Measurements from ENCODE around the gene MRM3. TPM values are rescaled to one million over a fixed set of nuclear protein-coding genes. Genes with fewer than 3 reads are reported as not detected.
"Not testable (repeated sequence)": the region's sequence is repeated elsewhere in the genome, so short reads cannot be mapped to it uniquely, and the experiment has no call there.

The MRM3 gene, protein sequence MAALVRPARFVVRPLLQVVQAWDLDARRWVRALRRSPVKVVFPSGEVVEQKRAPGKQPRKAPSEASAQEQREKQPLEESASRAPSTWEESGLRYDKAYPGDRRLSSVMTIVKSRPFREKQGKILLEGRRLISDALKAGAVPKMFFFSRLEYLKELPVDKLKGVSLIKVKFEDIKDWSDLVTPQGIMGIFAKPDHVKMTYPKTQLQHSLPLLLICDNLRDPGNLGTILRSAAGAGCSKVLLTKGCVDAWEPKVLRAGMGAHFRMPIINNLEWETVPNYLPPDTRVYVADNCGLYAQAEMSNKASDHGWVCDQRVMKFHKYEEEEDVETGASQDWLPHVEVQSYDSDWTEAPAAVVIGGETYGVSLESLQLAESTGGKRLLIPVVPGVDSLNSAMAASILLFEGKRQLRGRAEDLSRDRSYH
- 27.9 and 32.4 TPM in 2 replicates for polyA plus RNA-seq (2014; cell fraction: cytosol; rRNA removed)
- 15.7 and 21.7 TPM in 2 replicates for polyA plus RNA-seq (2014; cell fraction: nucleus; rRNA removed)

DNA sequence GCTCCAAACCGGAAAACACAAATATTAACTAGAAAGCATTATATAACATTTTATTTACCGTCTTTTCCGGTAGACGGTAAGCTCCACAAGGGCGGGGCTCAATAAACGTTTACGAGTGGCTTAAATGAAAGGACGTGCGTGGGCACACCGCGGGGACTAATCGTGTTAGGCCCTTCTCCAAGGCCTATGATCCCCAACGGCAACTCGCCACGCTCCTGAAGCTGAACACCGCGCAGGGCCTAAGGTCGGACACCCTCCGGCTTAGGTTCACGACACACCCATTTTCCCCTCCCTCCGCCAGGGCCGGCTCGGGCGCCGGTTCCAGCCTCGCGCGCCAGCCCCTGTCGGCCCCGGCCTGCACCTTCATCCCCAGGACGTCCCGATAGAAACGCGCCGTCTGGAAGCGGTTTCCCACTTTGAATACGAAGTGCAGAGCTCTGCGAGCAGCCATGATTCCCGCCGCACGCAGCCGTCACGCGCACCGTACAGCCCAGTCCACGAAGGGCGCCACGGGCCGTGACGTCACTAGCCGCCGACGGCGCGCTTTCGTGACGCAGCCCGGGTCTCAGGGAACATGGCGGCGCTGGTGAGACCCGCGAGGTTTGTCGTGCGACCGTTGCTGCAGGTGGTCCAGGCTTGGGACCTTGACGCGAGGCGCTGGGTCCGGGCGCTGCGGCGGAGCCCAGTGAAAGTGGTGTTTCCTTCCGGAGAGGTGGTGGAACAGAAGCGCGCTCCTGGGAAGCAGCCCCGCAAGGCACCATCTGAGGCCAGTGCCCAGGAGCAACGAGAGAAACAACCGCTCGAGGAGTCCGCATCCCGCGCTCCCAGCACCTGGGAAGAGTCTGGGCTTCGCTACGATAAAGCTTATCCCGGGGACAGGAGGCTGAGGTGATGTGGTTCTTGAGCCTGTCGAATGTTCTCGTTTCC lies at the start of gene MRM3, which contains the start of gene GLOD4:
Gene MRM3, plus strand, starts transcription at position 549 of the 927 bp plus-strand sequence. Its CDS starts 26 bp downstream, at position 575.
Gene GLOD4, minus strand, starts transcription at position 476 of the 927 bp plus-strand sequence. Its CDS starts 25 bp downstream, at position 451.
- DNase-seq (ENCODE audit: low spot score) = peak; percentile 88

DNA sequence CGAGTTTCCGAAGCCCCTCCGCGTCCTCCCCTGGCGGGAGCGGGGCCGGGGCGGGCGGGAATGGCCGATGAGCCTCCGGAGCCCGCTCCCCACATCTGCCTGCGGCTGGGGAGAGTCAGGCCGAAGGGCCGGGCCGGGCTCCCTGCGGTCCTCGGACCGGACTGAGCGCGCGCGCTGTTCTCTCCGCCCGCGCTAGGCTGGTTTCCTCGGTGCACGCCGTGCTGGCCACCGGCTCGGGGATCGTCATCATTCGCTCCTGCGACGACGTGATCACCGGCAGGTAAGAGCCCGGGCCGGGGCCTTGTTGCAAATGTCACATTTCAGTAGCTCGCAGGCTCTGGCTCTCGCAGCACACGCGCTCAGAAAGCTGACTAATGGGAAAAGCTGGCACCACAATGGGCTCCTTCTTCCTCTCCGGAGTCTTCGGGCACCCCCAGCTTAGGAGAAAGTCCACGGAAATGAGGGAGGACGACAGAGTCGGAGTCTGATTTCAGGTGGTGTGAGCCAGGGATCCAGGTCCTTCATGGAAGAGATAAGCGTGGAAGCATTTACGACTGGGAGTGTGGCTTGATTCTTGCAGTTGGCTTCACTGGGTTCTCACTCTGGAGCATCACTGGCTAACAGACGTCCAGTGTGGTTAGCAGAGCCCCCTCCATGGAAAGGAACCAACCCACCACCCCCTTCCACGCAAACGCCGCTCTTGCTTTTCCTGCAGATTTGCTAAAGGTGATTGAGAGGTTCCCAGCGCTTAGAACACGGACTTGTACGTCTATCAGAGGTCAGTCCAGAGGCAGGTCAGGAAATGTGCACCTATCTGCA lies 49.0 kb upstream of the MRM3 start:
- DNase-seq (ENCODE audit: low spot score) = peak; percentile 36

DNA sequence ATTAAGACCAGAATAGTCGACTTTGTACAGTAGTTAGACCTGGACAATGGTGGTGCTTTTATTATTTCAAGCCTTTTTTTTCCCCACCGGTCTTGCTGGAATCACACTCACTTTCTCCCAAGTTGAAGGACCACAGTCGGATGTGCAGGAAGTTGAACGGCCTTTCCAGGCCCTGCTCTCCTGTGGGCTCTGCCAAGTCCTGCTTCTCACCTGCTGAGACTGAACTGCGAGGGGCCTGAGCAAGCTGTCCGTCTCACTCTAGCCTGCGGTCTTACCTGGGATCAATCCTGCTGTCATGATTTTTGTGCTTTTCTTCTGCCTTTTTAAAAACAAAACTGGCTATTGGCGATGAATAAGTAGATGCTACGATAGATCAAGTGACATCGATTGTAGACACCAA lies 48.4 kb upstream of the MRM3 start:
- DNase-seq (ENCODE audit: low spot score) = no peak

DNA sequence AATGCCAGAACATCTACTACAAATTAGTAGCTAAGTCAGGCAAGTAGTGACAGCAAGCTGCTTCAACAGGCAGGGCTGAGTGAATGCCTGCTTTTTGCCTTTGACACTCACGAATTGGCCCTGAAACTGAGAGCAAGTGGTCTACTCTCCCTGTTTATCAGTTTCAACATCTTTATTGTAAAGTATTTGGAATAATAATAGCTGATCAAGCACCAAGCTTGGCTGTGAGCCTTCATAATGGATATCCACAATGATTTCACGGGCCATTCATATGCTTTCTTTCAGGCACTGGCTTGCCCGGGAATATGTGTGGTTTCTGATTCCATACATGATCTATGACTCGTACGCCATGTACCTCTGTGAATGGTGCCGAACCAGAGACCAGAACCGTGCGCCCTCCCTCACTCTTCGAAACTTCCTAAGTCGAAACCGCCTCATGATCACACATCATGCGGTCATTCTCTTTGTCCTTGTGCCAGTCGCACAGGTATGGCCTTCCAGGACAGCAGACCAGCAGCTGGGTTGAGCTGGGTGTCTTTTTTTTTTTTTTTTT lies 44.5 kb upstream of the MRM3 start:
- DNase-seq (ENCODE audit: low spot score) = no peak

DNA sequence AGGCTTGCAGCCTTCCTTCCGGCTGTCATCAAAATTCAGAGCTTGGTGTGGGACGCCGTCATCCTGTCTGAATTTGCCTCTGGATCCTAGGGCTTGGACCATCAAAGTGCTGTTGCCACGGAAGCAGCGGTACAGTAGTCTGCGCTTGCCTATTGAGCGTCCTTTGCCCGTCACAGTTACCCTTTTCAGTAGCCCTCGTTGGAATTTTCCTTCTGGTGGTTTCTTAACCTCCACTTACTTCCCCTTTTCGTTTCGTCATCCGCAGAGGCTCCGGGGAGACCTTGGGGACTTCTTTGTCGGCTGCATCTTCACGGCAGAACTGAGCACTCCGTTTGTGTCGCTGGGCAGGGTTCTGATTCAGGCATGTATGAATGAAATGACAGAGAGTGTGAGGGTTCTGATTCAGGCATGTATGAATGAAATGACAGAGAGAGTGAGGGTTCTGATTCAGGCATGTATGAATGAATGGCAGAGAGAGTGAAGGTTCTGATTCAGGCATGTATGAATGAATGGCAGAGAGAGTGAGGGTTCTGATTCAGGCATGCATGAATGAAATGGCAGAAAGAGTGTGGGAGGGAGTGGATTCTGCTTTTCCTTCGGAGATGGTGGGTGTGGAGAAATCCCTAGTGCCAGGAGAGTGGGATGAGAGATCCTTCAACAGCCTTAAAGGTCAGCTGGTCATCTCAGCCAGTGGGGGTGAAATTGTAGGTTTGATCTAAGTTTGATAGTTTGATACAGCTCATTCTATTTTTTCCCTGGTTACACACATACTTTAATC lies 41.7 kb upstream of the MRM3 start:
- no peak for DNase-seq (ENCODE audit: low spot score)

GRCh38 chr17:742147-742793 lies 39.9 kb upstream of the MRM3 start:
- DNase-seq (ENCODE audit: low spot score) = no peak

GRCh38 chr17:743139-743538 lies 39.0 kb upstream of the MRM3 start:
- no peak for DNase-seq (ENCODE audit: low spot score)

DNA sequence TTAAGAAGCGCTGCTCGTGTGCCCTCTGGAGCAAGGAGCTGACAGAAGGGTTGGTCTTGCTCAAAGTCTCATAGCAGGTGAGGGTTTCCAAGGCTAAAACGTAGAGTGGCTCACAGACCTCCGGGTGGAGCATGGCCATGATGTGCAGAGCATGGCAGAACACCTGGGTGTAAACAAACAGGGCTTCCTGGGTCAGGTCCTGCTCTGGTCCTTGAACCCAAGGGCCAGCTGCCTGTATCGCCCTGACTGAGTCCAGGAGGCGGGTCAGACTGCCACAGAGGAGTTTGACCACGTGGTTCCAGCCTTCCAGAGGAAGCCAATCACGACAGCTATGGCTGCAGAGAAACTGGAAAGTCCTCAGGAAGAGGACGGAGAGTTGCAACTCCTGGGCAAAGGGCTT lies 37.2 kb upstream of the MRM3 start:
- DNase-seq (ENCODE audit: low spot score) = no peak

DNA sequence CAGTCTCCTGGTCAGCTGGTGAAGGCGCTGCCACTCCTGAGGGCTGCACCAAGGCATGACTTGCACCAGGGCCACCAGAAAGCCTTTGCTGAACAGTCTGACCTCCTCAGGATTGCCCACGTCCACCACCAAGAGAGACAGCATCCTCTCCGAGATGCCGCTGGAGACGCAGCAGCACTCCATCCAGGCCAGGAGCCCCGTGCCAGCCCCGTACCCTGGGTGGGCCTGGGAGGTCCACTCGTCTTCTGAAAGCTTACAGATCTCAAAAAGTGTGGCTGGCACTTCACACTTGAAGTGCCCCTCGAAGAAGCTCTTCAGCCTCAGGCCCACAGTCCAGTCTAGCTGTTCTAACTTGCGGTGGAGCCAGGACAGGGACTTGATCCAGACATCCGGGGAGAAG lies 36.7 kb upstream of the MRM3 start:
- no peak for DNase-seq (ENCODE audit: low spot score)

DNA sequence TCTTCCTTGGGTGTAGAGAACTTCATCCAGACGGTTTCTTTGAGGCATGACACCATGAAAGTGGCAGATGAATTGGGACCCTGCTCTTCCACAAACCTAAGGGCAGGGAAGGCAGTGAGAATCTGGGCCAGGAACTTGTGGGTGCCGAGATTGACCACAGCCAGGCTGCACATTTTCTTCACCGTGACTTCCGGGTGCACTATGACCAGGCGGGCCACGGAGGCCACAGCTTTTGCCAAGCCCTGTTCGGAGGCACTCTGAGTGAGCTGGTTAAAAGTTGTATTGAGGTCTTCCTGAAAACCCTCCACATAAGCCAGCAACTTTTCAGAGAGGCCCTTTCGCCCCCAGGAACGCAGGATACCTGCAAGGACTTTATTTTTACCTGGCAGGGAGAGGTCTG lies 36.0 kb upstream of the MRM3 start:
- DNase-seq (ENCODE audit: low spot score) = no peak

DNA sequence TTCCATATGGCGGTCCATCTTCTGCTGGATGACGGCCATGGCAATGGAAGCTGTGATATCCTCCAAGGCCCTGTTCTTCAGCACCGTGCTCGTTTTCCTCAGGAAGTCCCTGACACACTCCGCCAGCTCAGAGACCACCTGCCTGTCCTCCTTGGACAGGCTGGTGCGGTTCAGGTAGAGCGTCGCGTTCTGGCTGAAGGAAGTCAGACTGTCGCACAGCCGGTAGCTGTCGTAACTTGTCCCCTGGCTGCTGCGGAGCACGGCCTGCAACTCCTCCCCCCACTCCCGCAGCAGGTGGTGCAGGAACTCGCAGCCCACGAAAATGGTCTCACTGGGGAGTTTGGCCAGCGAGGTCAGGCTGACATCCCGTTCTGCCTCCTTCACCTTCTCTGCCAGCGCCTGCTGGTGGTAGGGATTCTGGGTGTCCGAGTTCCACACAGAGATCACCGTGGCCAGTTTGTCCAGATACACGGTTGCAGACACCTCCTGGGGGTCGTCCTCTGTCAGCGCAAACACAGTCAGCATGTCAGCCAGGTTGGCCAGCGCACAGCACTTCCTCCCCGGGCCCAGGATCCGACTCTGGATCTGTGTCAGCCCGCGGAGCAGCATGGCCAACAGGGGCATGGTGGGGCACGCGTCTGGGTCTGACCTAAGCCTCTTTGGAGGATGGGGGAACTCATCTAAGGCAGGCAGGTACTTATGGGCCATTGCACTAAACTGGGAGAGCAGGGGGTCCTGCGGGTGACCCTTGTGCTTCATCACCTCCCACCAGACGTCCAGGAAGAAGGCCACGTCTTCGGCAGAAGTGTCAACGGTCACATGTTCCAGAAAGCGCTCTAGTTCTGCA lies 35.1 kb upstream of the MRM3 start:
- DNase-seq (ENCODE audit: low spot score) = no peak

GRCh38 chr17:748604-749003 lies 33.5 kb upstream of the MRM3 start:
- DNase-seq (ENCODE audit: low spot score) = not testable (repeated sequence)

- not testable (repeated sequence) for DNase-seq (ENCODE audit: low spot score)
These were observed 32.8 kb upstream of the MRM3 start for GRCh38 chr17:749359-749758.

DNA sequence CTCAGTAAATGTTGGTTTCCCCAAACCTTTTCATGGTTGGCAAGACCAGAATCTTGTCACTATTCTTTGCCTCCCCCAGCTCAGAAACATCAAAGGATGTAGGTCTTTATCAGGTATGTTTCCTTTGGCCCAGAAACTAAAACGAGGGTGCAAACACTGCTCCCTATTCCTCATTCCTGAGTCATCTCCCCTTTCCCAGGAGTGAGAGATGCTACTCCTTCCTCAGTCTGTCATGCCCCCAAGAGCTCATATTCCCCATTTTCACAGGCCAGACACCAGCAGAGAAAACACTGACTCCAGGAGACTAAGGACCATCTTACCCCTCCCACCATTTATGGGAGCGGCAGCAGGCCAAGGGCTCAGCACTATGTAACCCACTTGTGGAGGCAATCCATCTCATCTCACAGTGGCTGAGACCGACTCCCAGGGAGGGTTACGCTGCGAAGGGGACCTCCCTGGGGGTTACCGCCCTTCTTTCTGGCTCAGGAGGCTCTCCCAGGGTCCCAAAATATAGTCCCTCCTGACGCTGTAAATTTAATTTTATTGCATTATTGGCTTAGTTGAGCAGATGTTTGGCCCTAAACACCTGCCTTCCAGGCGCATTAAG lies 31.6 kb upstream of the MRM3 start:
- DNase-seq (ENCODE audit: low spot score) = no peak

DNA sequence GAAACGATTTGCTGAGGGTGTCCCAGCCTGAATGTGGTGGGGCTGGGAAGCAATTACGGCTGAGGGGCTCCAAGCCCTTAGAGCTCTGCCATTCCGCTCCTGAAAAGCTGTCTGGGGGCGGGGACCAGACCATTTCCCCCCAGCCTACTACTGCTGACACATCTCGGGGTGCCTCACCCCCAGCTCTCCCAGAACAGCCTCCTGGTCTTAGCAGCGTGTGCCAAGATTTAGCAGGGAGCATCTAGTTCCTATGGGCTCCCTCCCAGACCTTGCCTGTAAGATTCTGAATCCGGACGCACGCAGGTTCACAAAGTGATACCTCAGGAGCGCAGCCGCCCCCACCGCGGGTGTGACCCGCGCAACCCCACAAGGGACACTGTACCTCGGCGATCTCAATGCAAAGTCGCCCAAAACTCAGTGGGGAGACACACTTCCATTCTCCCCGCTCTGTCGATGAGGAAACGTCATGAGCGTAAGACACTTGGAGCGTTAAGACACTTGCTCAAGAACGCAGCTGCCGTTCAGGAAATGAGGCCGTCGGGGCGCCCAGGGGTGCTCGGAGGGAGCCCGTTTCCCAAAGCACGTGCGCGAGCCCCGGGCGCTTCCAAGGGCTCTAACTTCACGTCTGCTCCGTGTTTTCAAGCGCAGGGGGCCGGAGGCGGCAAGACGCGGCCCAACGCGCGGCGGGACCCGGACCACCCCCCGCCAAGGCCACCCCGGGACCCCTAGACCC lies 30.7 kb upstream of the MRM3 start:
- DNase-seq (ENCODE audit: low spot score) = peak; percentile 36

- DNase-seq (ENCODE audit: low spot score) = peak; percentile 93
These were observed 30.0 kb upstream of the MRM3 start, which contains the start of gene GEMIN4 for GRCh38 chr17:752002-752619. TSS of gene GEMIN4 (minus strand) at chr17:752264. CDS start at chr17:752142, 122 bp downstream.
